BE2C (cell line): ENCODE data around the gene CCDC30.
"Not testable (repeated sequence)": the region's sequence is repeated elsewhere in the genome, so short reads cannot be mapped to it uniquely, and the experiment has no call there.

ENCODE experiments used
- DNase-seq: peaks from one replicate; pipeline ENCODE4 v3.0.0-alpha.2; 2020
- H3K27me3 ChIP-seq: fragments of 250-450 bp; sonication (Bioruptor Pico); 2 replicates; pipeline ENCODE4 v1.5.1; 2020; ENCODE audit warnings: mild to moderate bottlenecking
- H3K36me3 ChIP-seq: fragments of 250-450 bp; sonication (Bioruptor Pico); 2 replicates; pipeline ENCODE4 v1.5.1; 2020; ENCODE audit warnings: mild to moderate bottlenecking
- H3K4me1 ChIP-seq: fragments of 250-450 bp; sonication (Bioruptor Pico); 2 replicates; pipeline ENCODE4 v1.5.1; 2020
- H3K4me3 ChIP-seq: 2 replicates; pipeline ENCODE4 v1.5.1; 2011; ENCODE audit warnings: low read depth, low read length
- H3K9me3 ChIP-seq: fragments of 250-450 bp; sonication (Bioruptor Pico); 2 replicates; pipeline ENCODE4 v1.5.1; 2020
- CTCF ChIP-seq: IDR thresholded peaks from 2 replicates; pipeline ENCODE4 v1.5.1; 2012; ENCODE audit warnings: mild to moderate bottlenecking, low read depth, low read length

The CCDC30 gene

GRCh38 chr1:42476605-42477004 lies 13.5 kb downstream of the CCDC30 start:
- Histone ChIP-seq H3K36me3 (no peaks in the 10 kb centered on the region), H3K4me3 (no peak overlapping the region), H3K27me3 (no peaks in the 10 kb centered on the region), H3K9me3 (no peaks in the 10 kb centered on the region), H3K4me1 (no peaks in the 10 kb centered on the region)
- DNase-seq: no peak
- no peak for TF ChIP-seq CTCF

GRCh38 chr1:42477354-42477753 lies 14.3 kb downstream of the CCDC30 start:
- DNase-seq, H3K27me3 ChIP-seq, H3K4me3 ChIP-seq, H3K9me3 ChIP-seq, H3K4me1 ChIP-seq, H3K36me3 ChIP-seq: not testable (repeated sequence)

- no peaks in the 10 kb centered on the region for H3K36me3 ChIP-seq
- TF ChIP-seq CTCF: no peak
- no peak for DNase-seq
- H3K9me3 ChIP-seq: no peaks in the 10 kb centered on the region
- no peaks in the 10 kb centered on the region for H3K4me1 ChIP-seq
- no peak overlapping the region for H3K4me3 ChIP-seq
- H3K27me3 ChIP-seq: no peaks in the 10 kb centered on the region
Observed at GRCh38 chr1:42477775-42478174, 14.7 kb downstream of the CCDC30 start.

GRCh38 chr1:42479621-42480020 lies 16.5 kb downstream of the CCDC30 start:
- Histone ChIP-seq H3K4me1 (no peaks in the 10 kb centered on the region), H3K9me3 (no peaks in the 10 kb centered on the region), H3K4me3 (no peak overlapping the region), H3K27me3 (no peaks in the 10 kb centered on the region), H3K36me3 (no peaks in the 10 kb centered on the region)
- 0 out of 2 replicates have a peak, but pooled peaks have one; percentile 22 for TF ChIP-seq CTCF
- DNase-seq: peak; percentile 3

GRCh38 chr1:42480921-42481320 lies 17.8 kb downstream of the CCDC30 start:
- no peak overlapping the region for H3K4me3 ChIP-seq
- no peak for TF ChIP-seq CTCF
- no peaks in the 10 kb centered on the region for H3K27me3 ChIP-seq
- no peaks in the 10 kb centered on the region for H3K36me3 ChIP-seq
- DNase-seq: no peak
- H3K4me1 ChIP-seq: no peaks in the 10 kb centered on the region
- H3K9me3 ChIP-seq: no peaks in the 10 kb centered on the region

GRCh38 chr1:42482635-42483153 lies 19.6 kb downstream of the CCDC30 start:
- no peaks in the 10 kb centered on the region for H3K9me3 ChIP-seq
- no peaks in the 10 kb centered on the region for H3K27me3 ChIP-seq
- no peak for DNase-seq
- H3K4me3 ChIP-seq: no peak overlapping the region
- H3K36me3 ChIP-seq: no peaks in the 10 kb centered on the region
- no peak for TF ChIP-seq CTCF
- H3K4me1 ChIP-seq: no peaks in the 10 kb centered on the region

- H3K36me3 ChIP-seq: no peaks in the 10 kb centered on the region
- H3K4me1 ChIP-seq: no peaks in the 10 kb centered on the region
- no peak for TF ChIP-seq CTCF
- no peak overlapping the region for H3K4me3 ChIP-seq
- DNase-seq: no peak
- H3K27me3 ChIP-seq: no peaks in the 10 kb centered on the region
- no peaks in the 10 kb centered on the region for H3K9me3 ChIP-seq
Observed at GRCh38 chr1:42484382-42484781, 21.3 kb downstream of the CCDC30 start.
